Cardiac septum (tissue), 1 donor: ENCODE results near the gene RAVER2. TPM values are rescaled to one million over a fixed set of nuclear protein-coding genes. Genes with fewer than 3 reads are reported as not detected.
"Not testable (repeated sequence)": the region's sequence is repeated elsewhere in the genome, so short reads cannot be mapped to it uniquely, and the experiment has no call there.

Experiments
- DNase-seq: peaks from one replicate; pipeline ENCODE4 v3.0.0-alpha.2; 2020; ENCODE audit warnings: low spot score
- intact Hi-C: fragments of 100-400 bp; cut with DNase I; formaldehyde crosslinking; loops from one replicate; pipeline ENCODE4 v1.14.0; 2022
- total RNA-seq: library from RNA; stranded (reverse); fragmentation: NEBNext Ultra II Directional; extraction: Animal tissue kit (Norgen Biotek cat#: 25700); gene quantifications from one replicate; pipeline ENCODE4 v1.2.1, GENCODE V29; 2021
- donor health status: DM: no; HTN: no; CAD: no.

RAVER2 gene
- total RNA-seq, 1 donor from 2014 or later: 12.2 TPM

DNA sequence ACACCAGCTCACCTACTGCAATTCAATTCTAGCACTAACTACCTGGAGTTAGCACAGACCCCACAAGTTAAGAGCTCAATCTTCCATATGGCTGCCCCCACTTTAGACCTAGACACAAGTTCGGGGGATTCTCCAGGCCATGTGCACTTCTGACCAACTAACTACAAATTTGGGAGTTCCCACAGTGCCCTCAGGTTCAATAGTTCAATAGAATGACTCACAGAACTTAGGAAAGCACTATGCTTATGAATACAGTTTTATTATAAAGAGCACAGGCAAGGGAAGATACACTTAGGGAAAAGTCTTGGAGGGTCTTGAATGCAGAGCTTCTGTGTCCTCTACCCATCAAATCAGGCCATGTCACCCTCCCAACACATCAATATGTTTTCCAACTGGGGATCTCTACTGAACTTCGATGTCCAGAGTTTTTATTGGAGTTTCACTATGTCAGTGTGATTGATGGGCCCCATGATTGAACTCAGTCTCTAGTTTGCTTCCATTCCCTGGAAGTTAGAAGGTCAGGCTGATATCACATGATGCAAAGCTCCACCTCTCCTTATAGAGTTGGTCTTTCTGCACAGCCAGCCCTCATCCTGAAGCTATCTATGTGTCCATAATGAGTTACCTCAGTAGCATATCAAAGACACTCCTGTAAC, 46.1 kb downstream of the RAVER2 start:
- no peak for DNase-seq
- intact Hi-C loops: no loop called here

DNA sequence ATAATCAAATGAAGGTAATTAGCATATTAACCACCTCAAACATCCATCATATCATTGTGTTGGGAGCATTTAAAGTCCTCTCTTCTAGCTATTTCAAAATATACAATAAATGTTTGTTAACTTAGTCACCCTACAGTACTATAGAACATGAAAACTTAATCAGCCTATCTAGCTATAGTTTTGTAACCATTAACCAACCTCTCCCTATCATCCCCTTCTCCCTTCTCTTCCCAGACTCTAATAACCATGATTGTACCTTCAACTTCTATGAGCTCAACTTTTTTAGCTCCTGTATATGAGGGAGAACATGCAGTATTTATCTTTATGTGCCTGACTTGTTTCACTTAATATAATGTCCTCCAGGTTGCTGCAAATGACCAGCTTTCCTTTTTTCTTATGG, 54.0 kb downstream of the RAVER2 start:
- DNase-seq: no peak
- intact Hi-C loops: no loop called here

DNA sequence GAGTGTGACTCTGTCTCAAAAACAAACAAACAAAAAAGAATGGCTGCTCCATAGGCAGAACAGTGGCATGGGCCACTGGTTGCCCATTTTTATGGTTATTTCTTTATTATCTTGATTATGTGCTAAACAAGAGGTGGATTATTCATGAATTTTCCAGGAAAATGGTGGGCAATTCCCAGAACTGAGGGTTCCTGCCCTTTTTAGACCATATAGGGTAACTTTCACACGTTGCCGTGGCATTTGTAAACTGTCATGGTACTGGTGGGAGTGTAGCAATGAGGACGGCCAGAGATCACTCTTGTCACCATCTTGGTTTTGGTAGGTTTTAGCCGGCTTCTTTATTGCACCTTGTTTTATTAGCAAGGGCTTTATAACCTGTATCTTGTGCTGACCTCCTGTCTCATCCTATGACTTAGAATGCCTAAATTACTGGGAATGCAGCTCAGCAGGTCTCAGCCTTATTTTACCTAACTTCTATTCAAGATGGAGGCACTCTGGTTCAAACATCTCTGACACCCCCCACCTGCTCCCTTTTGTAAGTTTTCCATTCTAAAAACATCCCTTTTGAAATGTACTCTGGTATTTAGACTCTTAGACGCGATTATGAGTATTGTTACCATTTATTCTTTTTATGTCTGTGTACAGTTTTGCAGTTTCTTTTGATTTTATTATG, 57.1 kb downstream of the RAVER2 start:
- intact Hi-C loops: no loop called here
- DNase-seq: no peak

DNA sequence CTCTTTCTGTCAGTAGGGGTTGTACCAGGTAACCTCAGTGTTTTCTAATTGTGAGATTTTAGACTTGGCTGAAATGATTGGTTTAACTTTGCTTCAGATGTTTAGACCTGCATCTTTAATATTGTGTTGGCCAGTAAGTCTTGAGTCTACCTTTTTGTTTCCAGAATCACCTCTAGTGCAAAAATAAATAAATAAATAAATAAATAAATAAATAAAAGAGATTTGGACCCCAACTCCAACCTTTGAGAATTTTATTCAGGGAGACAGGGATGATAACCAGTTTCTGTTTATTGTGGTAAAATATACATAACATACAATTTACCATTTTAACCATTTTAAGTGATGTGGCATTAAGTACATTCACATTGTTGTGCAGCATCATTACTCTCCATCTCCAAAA, 64.4 kb downstream of the RAVER2 start:
- intact Hi-C loops: no loop called here
- DNase-seq: no peak

DNA sequence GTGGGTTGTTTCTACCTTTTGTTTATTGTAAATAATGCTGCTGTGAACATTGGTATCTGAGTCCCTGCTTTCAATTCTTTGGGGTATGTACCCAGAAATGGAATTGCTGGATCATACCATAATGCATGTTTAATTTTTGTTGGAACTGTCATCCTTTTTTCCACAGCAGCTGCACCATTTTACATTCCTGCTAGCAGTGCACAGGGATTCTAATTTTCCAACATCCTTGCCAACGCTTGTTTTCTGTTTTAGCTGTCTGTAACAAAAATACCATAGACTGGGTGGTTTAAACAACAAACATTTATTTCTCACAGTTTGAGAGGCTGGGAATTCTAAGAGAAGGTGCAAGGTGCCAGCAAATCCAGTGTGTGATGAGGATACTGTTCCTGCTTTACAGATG, 65.1 kb downstream of the RAVER2 start:
- intact Hi-C loops: no loop called here
- no peak for DNase-seq

DNA sequence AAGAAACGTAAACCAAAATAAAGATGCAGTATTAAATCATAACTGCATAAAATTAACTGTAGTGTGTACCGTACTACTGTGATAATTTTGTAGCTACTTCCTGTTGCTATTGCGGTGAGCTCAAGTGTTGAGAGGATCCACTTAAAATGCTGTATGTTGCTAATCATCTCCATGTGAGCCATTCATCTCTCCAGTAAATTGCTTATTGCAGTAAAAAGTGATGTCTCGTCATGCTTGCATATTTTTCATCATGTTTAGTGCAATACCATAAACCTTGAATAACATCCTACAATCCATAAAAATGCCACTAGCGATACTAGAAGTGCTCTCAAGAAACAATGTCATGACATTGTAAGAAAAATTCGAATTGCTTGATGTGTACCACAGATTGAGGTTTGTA, 66.3 kb downstream of the RAVER2 start:
- intact Hi-C loops: no loop called here
- DNase-seq: no peak

DNA sequence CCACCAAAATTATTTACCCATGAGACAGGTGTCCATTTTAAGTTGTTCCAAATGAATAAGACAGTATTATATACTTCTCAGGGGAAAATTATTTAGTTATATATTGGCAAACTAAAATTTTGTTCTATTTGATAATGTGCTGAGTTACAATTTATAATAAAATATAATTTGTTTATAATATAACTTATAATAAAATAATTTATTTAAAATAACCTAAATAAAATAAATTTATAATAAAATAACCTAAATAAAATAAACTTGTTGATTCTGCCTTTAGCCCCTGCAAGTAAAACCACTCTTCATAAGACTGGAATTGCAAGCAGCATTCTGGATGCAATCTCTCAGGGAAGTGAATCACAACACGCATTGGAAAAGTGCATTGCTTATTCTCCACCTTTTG, 69.6 kb downstream of the RAVER2 start:
- intact Hi-C loops: no loop called here
- no peak for DNase-seq

DNA sequence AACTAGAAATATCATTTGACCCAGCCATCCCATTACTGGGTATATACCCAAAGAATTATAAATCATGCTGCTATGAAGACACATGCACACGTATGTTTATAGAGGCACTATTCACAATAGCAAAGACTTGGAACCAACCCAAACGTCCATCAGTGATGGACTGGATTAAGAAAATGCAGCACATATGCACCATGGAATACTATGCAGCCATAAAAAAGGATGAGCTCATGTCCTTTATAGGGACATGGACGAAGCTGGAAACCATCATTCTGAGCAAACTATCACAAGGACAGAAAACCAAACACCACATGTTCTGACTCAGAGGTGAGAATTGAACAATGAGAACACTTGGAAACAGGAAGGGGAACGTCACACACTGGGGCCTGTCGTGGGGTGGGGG, 72.5 kb downstream of the RAVER2 start:
- intact Hi-C loops, DNase-seq: not testable (repeated sequence)

DNA sequence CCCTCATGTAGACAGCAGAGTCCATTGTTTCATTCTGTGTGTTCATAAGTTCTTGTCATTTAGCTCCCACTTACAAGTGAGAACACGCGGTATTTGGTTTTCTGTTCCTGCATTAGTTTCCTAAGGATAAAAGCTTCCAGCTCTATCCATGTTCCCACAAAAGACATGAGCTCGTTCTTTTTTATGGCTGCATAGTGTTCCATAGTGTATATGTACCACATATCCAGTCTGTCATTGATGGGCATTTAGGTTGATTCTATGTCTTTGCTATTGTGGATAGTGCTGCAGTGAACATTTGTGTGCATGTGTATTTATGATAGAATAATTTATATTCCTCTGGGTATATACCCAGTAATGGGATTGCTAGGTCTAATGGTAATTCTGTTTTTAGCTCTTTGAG, 75.7 kb downstream of the RAVER2 start:
- DNase-seq: not testable (repeated sequence)
- intact Hi-C loops: loop anchor here (10.0 kb wide), 1 partner anchor 346 kb away; the partner anchor contains the start of gene CACHD1

DNA sequence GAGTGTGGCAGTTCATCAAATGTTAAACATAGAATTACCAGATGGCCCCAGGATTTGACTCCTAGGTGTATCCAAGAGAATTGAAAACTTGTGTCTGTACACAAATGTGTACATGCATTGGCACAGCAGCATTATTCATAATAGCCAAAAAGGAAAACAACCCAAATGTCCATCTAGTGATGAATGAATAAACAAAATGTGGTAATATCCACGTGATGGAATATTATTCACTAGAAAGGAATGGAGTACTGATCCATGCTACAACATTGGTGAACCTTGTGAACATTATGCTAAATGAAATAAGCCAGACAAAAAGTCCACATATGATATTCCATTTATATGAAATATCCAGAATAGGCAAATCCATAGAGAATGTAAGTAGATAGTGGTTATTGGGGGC, 77.7 kb downstream of the RAVER2 start:
- intact Hi-C loops: loop anchor here (10.0 kb wide), 1 partner anchor 348 kb away; the partner anchor contains the start of gene CACHD1
- no peak for DNase-seq

DNA sequence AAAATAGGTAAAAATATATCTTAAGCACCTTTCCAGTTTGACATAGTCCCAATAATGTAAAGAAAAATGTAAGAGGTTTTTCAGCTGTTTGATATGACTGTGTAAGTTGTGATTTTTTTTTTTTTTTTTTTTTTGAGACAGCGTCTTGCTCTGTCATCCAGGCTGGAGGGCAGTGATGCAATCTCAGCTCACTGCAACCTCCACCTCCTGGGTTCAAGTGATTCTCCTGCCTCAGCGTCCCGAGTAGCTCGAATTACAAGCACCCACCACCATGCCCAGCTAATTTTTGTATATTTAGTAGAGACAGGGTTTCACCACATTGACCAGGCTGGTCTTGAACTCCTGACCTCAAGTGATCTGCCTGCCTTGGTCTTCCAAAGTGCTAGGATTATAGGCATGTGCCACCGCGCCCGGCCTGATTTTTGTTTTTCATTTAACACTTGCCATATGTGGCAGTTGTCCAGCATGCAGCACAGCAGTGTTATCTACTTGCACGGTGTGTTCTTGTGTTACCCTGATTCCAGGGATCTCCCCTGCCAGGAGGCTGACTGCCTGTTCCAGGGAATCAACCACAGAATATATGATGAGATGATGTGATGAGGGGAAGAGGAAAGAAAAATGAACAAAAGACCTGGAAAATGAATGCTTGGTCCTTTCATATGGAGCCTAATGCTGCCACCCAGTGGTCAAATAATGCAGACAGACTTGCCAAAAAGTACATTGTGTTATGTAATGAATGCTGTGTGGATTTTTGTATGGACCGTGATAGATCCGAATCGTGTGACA, 79.0 kb downstream of the RAVER2 start:
- DNase-seq: no peak
- intact Hi-C loops: loop anchor here (1.0 to 10.0 kb wide), 3 partner anchors 138 to 553 kb away; partner anchors contain the start of gene CACHD1

DNA sequence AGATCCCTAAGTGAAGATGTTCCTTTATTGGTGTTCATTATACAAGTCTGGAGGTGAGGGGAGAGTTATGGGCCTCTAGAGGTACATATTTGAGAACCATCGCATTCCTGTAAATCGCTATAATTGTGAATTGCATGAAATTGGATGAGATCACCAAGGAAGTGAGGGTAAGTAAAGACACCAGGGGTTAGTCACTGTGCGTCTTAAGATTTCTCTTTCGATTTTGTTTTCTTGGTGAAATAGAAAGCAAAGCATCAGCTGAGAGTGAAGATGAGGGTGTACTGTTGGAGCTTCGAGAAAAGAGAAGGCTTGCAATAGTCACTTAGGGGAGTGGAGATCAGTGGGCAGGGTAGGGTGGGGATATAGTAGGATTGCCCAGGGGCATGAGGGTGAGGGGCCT, 82.1 kb downstream of the RAVER2 start:
- intact Hi-C loops: loop anchor here (5.0 to 10.0 kb wide), 2 partner anchors 85 to 352 kb away; partner anchors contain the start of gene CACHD1

DNA sequence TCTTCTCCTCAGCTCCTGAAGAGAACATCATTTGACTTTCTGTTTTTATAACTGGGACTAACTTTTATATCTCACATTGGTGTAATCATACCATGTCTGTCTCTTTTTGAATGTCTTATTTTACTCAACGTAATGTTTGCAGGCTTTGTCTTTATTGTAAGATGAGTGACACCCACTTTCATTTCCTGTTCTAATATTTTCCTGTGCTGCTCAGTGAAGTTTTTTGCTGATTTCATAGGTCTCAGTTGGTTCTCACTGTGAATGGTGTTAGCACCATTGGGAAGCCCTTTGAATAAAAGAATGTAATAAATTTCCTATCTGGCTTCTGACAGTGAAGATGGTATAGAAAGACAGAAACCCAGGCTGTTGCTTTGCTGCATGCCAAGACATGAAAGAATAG, 84.0 kb downstream of the RAVER2 start:
- no peak for DNase-seq
- intact Hi-C loops: loop anchor here (5.0 to 10.0 kb wide), 2 partner anchors 87 to 354 kb away; partner anchors contain the start of gene CACHD1

More for the DNA sequence above, 82.1 kb downstream of the RAVER2 start:
- no peak for DNase-seq

DNA sequence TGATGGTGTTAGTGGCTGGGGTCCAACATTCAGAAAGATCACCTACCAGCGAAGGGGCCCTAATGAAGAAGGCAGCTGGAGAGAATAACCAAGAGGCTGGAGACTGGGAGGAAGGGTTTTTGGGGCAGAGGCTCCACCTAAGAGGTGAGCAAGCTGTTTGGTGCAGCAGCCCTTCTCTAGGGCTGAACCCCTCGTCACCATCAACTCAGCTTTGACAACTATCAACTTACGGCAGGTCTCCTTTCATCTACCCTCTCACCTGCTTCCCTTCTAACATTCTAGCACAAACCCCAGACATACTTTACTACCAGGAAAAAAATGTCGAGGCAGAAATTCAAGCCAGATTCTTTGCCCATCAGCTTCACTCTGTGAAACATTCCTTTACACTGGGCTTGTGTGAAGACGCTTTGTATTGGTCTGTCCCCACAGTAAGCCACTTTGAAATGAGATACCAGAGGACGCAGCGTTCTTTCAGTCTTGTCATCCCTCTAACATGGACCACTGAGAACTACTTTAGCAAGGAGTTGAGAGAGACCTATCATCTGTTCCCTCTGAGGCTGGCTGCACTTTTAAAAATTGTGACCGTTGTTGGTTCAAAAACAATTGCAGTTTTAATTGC, 84.6 kb downstream of the RAVER2 start:
- no peak for DNase-seq
- intact Hi-C loops: loop anchor here (5.0 to 10.0 kb wide), 2 partner anchors 87 to 355 kb away; partner anchors contain the start of gene CACHD1

DNA sequence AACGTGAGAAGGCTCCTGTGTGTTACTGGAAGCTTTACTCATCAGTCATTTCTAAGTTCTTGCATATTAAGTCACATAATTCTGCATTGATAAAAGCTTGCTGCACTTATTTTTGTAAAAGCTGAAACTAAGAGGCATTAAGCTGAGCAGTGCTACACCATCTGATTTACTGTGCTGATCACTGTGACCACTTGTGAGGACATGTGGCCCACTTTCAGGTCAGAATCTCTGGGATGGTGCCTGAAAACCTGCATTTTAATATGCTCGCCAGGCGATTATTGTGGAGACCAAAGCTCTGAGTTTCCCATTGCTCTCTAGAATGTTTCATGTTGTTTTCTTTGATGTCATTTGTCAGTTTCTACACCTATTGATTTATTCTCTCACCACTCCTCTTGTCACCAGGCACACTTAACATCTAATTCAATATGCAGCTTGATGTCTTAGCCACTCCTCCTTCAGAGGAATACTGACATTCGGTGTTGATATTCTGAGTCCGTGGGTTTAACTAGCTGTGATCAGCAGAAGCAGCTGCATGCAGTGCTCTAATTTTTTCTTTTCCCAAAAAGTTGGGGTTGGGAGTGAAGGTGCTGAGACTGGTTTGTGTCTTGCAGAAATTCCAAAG, 85.3 kb downstream of the RAVER2 start:
- no peak for DNase-seq
- intact Hi-C loops: no loop called here

DNA sequence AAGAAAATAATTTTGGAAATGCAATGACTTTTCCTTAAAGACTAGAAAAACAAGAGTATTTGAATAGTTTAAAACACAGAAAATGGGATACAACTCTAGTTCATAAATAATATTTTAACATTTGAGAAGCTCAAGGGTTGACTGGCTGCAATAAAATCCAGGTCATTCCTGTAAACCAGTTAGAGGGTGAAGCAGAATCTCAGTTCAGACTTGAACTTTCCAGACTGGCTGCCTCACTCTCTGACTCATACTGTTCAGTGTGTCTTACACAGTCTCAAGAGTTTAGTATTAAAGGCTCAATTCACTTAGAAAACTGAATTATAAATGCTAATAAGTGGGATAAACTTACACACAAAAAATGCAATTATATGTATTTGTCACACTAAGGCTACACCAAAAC, 89.9 kb downstream of the RAVER2 start:
- intact Hi-C loops: no loop called here
- DNase-seq: no peak

DNA sequence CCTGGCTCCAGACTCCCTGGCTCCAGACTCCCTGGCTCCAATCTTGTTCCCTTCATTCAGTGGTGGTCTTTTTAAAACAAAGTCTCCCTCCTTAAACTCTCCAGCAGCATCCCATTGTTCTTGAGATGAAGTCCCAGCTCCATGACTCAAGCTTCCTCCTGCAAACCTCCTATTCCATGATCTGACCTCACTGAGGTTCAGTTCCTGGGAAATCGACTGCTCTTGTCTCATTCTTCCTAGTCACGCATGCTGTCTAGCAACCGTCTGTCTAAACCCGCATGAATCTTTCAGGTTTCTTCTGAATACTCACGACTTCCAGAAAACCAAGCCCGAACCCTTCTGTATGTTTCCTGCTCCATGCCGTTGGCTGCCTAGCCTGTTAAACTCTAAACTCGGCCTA, 91.9 kb downstream of the RAVER2 start:
- intact Hi-C loops: no loop called here
- no peak for DNase-seq

DNA sequence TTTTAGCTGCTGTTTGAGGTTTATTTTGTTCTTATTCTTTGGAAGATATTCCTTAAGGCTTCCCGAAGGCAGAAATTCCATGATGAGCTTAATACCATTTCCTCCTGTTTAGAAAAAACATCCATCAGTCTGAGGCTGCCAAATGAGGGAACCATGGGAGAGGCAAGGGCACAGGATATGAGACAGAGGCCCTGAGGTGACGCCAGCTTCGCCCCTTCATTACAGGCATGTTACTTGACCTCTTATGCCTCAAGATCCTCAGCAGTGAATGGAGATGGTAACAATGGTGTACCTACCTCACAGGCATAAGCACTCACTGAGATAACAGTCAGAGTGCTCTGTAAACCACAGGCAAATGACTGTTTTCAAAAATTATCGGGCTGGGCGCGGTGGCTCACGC, 93.6 kb downstream of the RAVER2 start:
- no peak for DNase-seq
- intact Hi-C loops: no loop called here

DNA sequence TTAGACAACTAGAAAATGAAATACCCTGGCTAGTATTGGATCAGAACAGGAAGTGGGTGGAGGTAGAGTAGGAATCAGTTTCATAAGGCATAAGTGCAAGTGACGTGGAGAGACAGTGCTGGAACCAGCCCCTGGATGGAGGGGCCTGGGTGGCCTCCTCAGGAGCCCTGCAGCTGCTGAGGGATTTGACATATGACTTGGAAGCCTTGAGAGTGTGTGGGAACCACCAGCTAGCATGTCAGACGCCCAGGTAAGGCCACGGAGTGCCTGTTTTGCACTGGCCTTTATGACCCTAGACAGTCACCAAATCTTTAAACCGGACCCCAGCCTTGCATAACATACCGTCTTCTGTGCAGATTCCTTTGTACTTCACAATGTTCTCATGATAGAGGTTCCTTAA, 94.4 kb downstream of the RAVER2 start:
- intact Hi-C loops: no loop called here

More for the DNA sequence above, 94.4 kb downstream of the RAVER2 start:
- no peak for DNase-seq
